Calu3 (cell line): Measurements from ENCODE around the gene FARP1. TPM values are rescaled to one million over a fixed set of nuclear protein-coding genes. Genes with fewer than 3 reads are reported as not detected.

Experiments
- BruUV-seq: library from RNA; stranded (reverse); fragments of 400-500 nt; replicated peaks from 2 replicates; lab custom pipeline; 2021; lab: Mats Ljungman, UMichigan
- CTCF ChIA-PET: fragments of 300-600 bp; sonication (Branson Sonifier 250); formaldehyde crosslinking; loops from one replicate; lab custom pipeline; 2022; ENCODE audit warnings: antibody characterized with exemption; lab: Charles Lee
- DNase-seq: peaks from one replicate; pipeline ENCODE4 v3.0.0; 2022
- H3K27ac Mint-ChIP-seq: one replicate; pipeline ENCODE4 v1.8.0; 2022; ENCODE audit warnings: mixed read lengths; ENCODE audit not compliant: unreplicated experiment
- H3K27me3 Mint-ChIP-seq: one replicate; pipeline ENCODE4 v1.8.0; 2022; ENCODE audit warnings: mixed read lengths; ENCODE audit not compliant: unreplicated experiment
- H3K36me3 Mint-ChIP-seq: one replicate; pipeline ENCODE4 v1.8.0; 2022; ENCODE audit warnings: mild to moderate bottlenecking, moderate library complexity, mixed read lengths; ENCODE audit not compliant: insufficient read depth, unreplicated experiment
- H3K4me1 Mint-ChIP-seq: one replicate; pipeline ENCODE4 v1.8.0; 2022; ENCODE audit warnings: mild to moderate bottlenecking, low read depth, mixed read lengths; ENCODE audit not compliant: unreplicated experiment
- H3K4me3 Mint-ChIP-seq: one replicate; pipeline ENCODE4 v1.8.0; 2022; ENCODE audit warnings: mild to moderate bottlenecking, low read depth, moderate library complexity, mixed read lengths; ENCODE audit not compliant: unreplicated experiment
- H3K9me3 Mint-ChIP-seq: one replicate; pipeline ENCODE4 v1.8.0; 2022; ENCODE audit warnings: low read depth, mixed read lengths; ENCODE audit not compliant: unreplicated experiment
- CTCF ChIP-seq: fragments of 200-600 bp; IDR thresholded peaks from one replicate; pipeline ENCODE4 v1.8.0; 2022; ENCODE audit warnings: antibody characterized with exemption; ENCODE audit not compliant: unreplicated experiment
- intact Hi-C: fragments of 100-400 bp; cut with micrococcal nuclease; formaldehyde crosslinking; loops from one replicate; pipeline ENCODE4 v1.10.0; 2022; ENCODE audit not compliant: unreplicated experiment
- total RNA-seq: library from RNA; stranded (reverse); gene quantifications from 2 replicates; pipeline ENCODE4 v1.2.3, GENCODE V29; 2022

The FARP1 gene
- total RNA-seq, 1 experiment from 2014 or later = 47.0 TPM

GRCh38 chr13:98478189-98479129 is 335.6 kb downstream of the FARP1 start:
- TF ChIP-seq CTCF = no peak
- CTCF ChIA-PET = no interaction called here
- Mint-ChIP-seq H3K36me3 (peaks cover 17% of the 10 kb centered on the region), H3K4me1 (peaks cover 12% of the 10 kb centered on the region), H3K27ac (peak overlapping the region; percentile 82), H3K9me3 (no peaks in the 10 kb centered on the region), H3K27me3 (no peaks in the 10 kb centered on the region), H3K4me3 (no peak overlapping the region)
- no peak for DNase-seq
- intact Hi-C loops = no loop called here
- no TSS peak for BruUV-seq

- intact Hi-C loops = loop anchor here (5.0 kb wide), 2 partner anchors 93 to 173 kb away; no protein-coding TSS in a partner anchor
- no peak for DNase-seq
- no peak for TF ChIP-seq CTCF
- no peaks in the 10 kb centered on the region for H3K27me3 Mint-ChIP-seq
- CTCF ChIA-PET = no interaction called here
- H3K9me3 Mint-ChIP-seq = no peaks in the 10 kb centered on the region
- H3K4me1 Mint-ChIP-seq = peaks cover 12% of the 10 kb centered on the region
- BruUV-seq = no TSS peak
- no peak overlapping the region for H3K27ac Mint-ChIP-seq
- H3K4me3 Mint-ChIP-seq = no peak overlapping the region
- H3K36me3 Mint-ChIP-seq = peaks cover 28% of the 10 kb centered on the region
Observed at GRCh38 chr13:98479496-98480003, 336.7 kb downstream of the FARP1 start.

GRCh38 chr13:98480915-98481877 is 338.3 kb downstream of the FARP1 start:
- H3K27ac Mint-ChIP-seq = no peak overlapping the region
- no peaks in the 10 kb centered on the region for H3K27me3 Mint-ChIP-seq
- CTCF ChIA-PET = no interaction called here
- H3K36me3 Mint-ChIP-seq = peaks cover 30% of the 10 kb centered on the region
- TF ChIP-seq CTCF = no peak
- H3K9me3 Mint-ChIP-seq = no peaks in the 10 kb centered on the region
- intact Hi-C loops = loop anchor here (5.0 kb wide), 2 partner anchors 91 to 171 kb away; no protein-coding TSS in a partner anchor
- no TSS peak for BruUV-seq
- no peak overlapping the region for H3K4me3 Mint-ChIP-seq
- no peak for DNase-seq
- H3K4me1 Mint-ChIP-seq = peaks cover 18% of the 10 kb centered on the region
